ENCODE measurements around the gene CST7. TPM values are rescaled to one million over a fixed set of nuclear protein-coding genes. Genes with fewer than 3 reads are reported as not detected.

The CST7 gene
- total RNA-seq, 1 experiment from 2014 or later: not detected

GRCh38 chr20:24961384-24962181 lies 12.5 kb downstream of the CST7 start:
- H3K4me1 Mint-ChIP-seq (ENCODE audit: low read depth, unreplicated experiment): no peaks in the 10 kb centered on the region
- no peaks in the 10 kb centered on the region for H3K9me3 Mint-ChIP-seq (ENCODE audit: low read depth, unreplicated experiment)
- no peak for TF ChIP-seq CTCF (IDR thresholded peaks at IDR 0.05; ENCODE audit: unreplicated experiment)
- BruUV-seq (replicated peaks): no TSS peak
- no peak overlapping the region for H3K4me3 Mint-ChIP-seq (ENCODE audit: low read depth, unreplicated experiment)
- no peaks in the 10 kb centered on the region for H3K36me3 Mint-ChIP-seq (ENCODE audit: insufficient read depth, unreplicated experiment)
- H3K27ac Mint-ChIP-seq (ENCODE audit: unreplicated experiment): no peak overlapping the region
- DNase-seq: no peak
- H3K27me3 Mint-ChIP-seq (ENCODE audit: unreplicated experiment): no peaks in the 10 kb centered on the region
- intact Hi-C loops (cut with micrococcal nuclease; ENCODE audit: unreplicated experiment): no loop called here
- CTCF ChIA-PET: no interaction called here

- Mint-ChIP-seq H3K4me1 (ENCODE audit: low read depth, unreplicated experiment) (no peaks in the 10 kb centered on the region), H3K4me3 (ENCODE audit: low read depth, unreplicated experiment) (no peak overlapping the region), H3K9me3 (ENCODE audit: low read depth, unreplicated experiment) (no peaks in the 10 kb centered on the region), H3K27me3 (ENCODE audit: unreplicated experiment) (no peaks in the 10 kb centered on the region), H3K36me3 (ENCODE audit: insufficient read depth, unreplicated experiment) (no peaks in the 10 kb centered on the region), H3K27ac (ENCODE audit: unreplicated experiment) (no peak overlapping the region)
- TF ChIP-seq CTCF (IDR thresholded peaks at IDR 0.05; ENCODE audit: unreplicated experiment): no peak
- DNase-seq: no peak
- intact Hi-C loops (cut with micrococcal nuclease; ENCODE audit: unreplicated experiment): no loop called here
- BruUV-seq (replicated peaks): no TSS peak
- CTCF ChIA-PET: no interaction called here
These were observed 13.1 kb downstream of the CST7 start for GRCh38 chr20:24962182-24962492.

- Mint-ChIP-seq H3K27ac (ENCODE audit: unreplicated experiment) (no peak overlapping the region), H3K9me3 (ENCODE audit: low read depth, unreplicated experiment) (no peaks in the 10 kb centered on the region)
- no peak for DNase-seq
These were observed 13.4 kb downstream of the CST7 start for GRCh38 chr20:24962510-24962909.

GRCh38 chr20:24963672-24964505 lies 14.8 kb downstream of the CST7 start:
- TF ChIP-seq CTCF (IDR thresholded peaks at IDR 0.05; ENCODE audit: unreplicated experiment): no peak
- H3K4me3 Mint-ChIP-seq (ENCODE audit: low read depth, unreplicated experiment): no peak overlapping the region
- DNase-seq: no peak
- intact Hi-C loops (cut with micrococcal nuclease; ENCODE audit: unreplicated experiment): no loop called here
- H3K36me3 Mint-ChIP-seq (ENCODE audit: insufficient read depth, unreplicated experiment): no peaks in the 10 kb centered on the region
- H3K27me3 Mint-ChIP-seq (ENCODE audit: unreplicated experiment): no peaks in the 10 kb centered on the region
- H3K4me1 Mint-ChIP-seq (ENCODE audit: low read depth, unreplicated experiment): no peaks in the 10 kb centered on the region
- no peak overlapping the region for H3K27ac Mint-ChIP-seq (ENCODE audit: unreplicated experiment)
- CTCF ChIA-PET: no interaction called here
- H3K9me3 Mint-ChIP-seq (ENCODE audit: low read depth, unreplicated experiment): no peaks in the 10 kb centered on the region
- BruUV-seq (replicated peaks): no TSS peak

More at GRCh38 chr20:24962510-24962909, 13.4 kb downstream of the CST7 start:
- no peaks in the 10 kb centered on the region for H3K27me3 Mint-ChIP-seq (ENCODE audit: unreplicated experiment)
- H3K4me3 Mint-ChIP-seq (ENCODE audit: low read depth, unreplicated experiment): no peak overlapping the region
- H3K36me3 Mint-ChIP-seq (ENCODE audit: insufficient read depth, unreplicated experiment): no peaks in the 10 kb centered on the region
- H3K4me1 Mint-ChIP-seq (ENCODE audit: low read depth, unreplicated experiment): no peaks in the 10 kb centered on the region
- TF ChIP-seq CTCF (IDR thresholded peaks at IDR 0.05; ENCODE audit: unreplicated experiment): no peak
- CTCF ChIA-PET: no interaction called here
- BruUV-seq (replicated peaks): no TSS peak
- intact Hi-C loops (cut with micrococcal nuclease; ENCODE audit: unreplicated experiment): no loop called here

Data from Calu3 (cell line).